ENCODE results near the gene LZTR1.
"Not testable (repeated sequence)": the region's sequence is repeated elsewhere in the genome, so short reads cannot be mapped to it uniquely, and the experiment has no call there.

DNA sequence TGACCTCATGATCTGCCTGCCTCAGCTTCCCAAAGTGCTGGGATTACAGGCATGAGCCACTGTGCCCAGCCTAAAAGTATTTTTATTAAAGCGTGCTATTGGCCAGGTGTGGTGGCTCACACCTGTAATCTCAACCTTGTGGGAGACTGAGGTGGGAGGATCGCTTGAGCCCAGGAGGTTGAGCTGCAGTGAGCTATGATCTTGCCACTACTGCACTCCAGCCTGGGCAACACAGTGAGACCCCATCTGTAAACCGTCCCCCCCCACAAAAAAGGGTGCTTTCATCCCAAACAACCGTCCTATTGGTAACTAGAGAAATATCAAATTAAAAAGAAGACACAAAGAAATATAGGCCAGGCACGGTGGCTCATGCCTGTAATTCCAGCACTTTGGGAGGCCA lies 57.1 kb downstream of the LZTR1 start:
- TF ChIP-seq POLR2AphosphoS5, POLR2A, EP300 (IDR thresholded peaks at IDR 0.05): not testable (repeated sequence)
- TF ChIP-seq, protein P1, sequence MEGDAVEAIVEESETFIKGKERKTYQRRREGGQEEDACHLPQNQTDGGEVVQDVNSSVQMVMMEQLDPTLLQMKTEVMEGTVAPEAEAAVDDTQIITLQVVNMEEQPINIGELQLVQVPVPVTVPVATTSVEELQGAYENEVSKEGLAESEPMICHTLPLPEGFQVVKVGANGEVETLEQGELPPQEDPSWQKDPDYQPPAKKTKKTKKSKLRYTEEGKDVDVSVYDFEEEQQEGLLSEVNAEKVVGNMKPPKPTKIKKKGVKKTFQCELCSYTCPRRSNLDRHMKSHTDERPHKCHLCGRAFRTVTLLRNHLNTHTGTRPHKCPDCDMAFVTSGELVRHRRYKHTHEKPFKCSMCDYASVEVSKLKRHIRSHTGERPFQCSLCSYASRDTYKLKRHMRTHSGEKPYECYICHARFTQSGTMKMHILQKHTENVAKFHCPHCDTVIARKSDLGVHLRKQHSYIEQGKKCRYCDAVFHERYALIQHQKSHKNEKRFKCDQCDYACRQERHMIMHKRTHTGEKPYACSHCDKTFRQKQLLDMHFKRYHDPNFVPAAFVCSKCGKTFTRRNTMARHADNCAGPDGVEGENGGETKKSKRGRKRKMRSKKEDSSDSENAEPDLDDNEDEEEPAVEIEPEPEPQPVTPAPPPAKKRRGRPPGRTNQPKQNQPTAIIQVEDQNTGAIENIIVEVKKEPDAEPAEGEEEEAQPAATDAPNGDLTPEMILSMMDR (IDR thresholded peaks at IDR 0.05): not testable (repeated sequence)
